A673 (cell line): ENCODE results near the gene PALD1. TPM values are rescaled to one million over a fixed set of nuclear protein-coding genes. Genes with fewer than 3 reads are reported as not detected.
A peak's percentile ranks its signal among the peaks of the same experiment; 100 is the strongest.

ENCODE experiments used
- BruUV-seq: library from RNA; stranded (reverse); fragments of 400-500 nt; replicated peaks from 2 replicates; lab custom pipeline; 2021; lab: Mats Ljungman, UMichigan
- CTCF ChIA-PET: fragments of 300-600 bp; sonication (Branson Sonifier 250); formaldehyde crosslinking; loops from one replicate; lab custom pipeline; 2022; ENCODE audit warnings: antibody characterized with exemption; lab: Charles Lee
- POLR2A ChIA-PET: fragments of 300-600 bp; sonication (Branson Sonifier 250); formaldehyde crosslinking; loops from one replicate; lab custom pipeline; 2022; ENCODE audit warnings: antibody characterized with exemption; ENCODE audit not compliant: low non-redundant PET; lab: Charles Lee
- DNase-seq: peaks from one replicate; pipeline ENCODE4 v3.0.0-alpha.2; 2015; ENCODE audit warnings: low spot score
- H3K27ac ChIP-seq: fragments of 200-600 bp; sonication (generic); 2 replicates; pipeline ENCODE4 v1.5.1; 2016; ENCODE audit warnings: mixed run types, low read depth, mild to moderate bottlenecking, mixed read lengths, antibody characterized with exemption, low read length; ENCODE audit not compliant: poor library complexity, severe bottlenecking
- H3K27me3 ChIP-seq: fragments of 200-600 bp; sonication (generic); replicated peaks from 2 replicates; pipeline ENCODE4 v1.6.1; 2017; ENCODE audit warnings: mixed run types, low read depth, mild to moderate bottlenecking, mixed read lengths, antibody characterized with exemption, low read length; ENCODE audit not compliant: insufficient read depth, poor library complexity
- H3K36me3 ChIP-seq: fragments of 200-600 bp; sonication (generic); 2 replicates; pipeline ENCODE4 v1.6.1; 2016; ENCODE audit warnings: mixed run types, mild to moderate bottlenecking, mixed read lengths, antibody characterized with exemption, low read length; ENCODE audit not compliant: insufficient read depth, poor library complexity, severe bottlenecking
- H3K4me1 ChIP-seq: fragments of 200-600 bp; sonication (generic); 2 replicates; pipeline ENCODE4 v1.6.1; 2017; ENCODE audit warnings: mixed run types, mild to moderate bottlenecking, mixed read lengths, antibody characterized with exemption, low read length; ENCODE audit not compliant: insufficient read depth, poor library complexity, severe bottlenecking
- H3K4me3 ChIP-seq: fragments of 200-600 bp; sonication (generic); 2 replicates; pipeline ENCODE4 v1.5.1; 2016; ENCODE audit warnings: low read depth, mixed run types, mild to moderate bottlenecking, mixed read lengths, low read length; ENCODE audit not compliant: poor library complexity, severe bottlenecking
- H3K9me3 ChIP-seq: fragments of 200-600 bp; sonication (generic); 2 replicates; pipeline ENCODE4 v1.6.1; 2016; ENCODE audit warnings: mixed run types, low read depth, mild to moderate bottlenecking, mixed read lengths, antibody characterized with exemption, low read length; ENCODE audit not compliant: poor library complexity, severe bottlenecking
- CTCF ChIP-seq: fragments of 300-800, 200-600 bp; sonication (generic); conservative IDR thresholded peaks from 2 replicates; pipeline ENCODE4 v1.5.1; 2017; ENCODE audit warnings: low read depth, mild to moderate bottlenecking, antibody characterized with exemption, low read length, moderate library complexity, mixed read lengths
- EZH2 ChIP-seq: fragments of 200-600 bp; sonication (generic); IDR thresholded peaks from 2 replicates; pipeline ENCODE4 v1.6.1; 2017; ENCODE audit warnings: borderline replicate concordance, low read depth, mild to moderate bottlenecking, mixed read lengths, antibody characterized with exemption, low read length; ENCODE audit not compliant: poor library complexity, severe bottlenecking
- intact Hi-C: fragments of 100-400 bp; cut with micrococcal nuclease; formaldehyde crosslinking; loops from one replicate; pipeline ENCODE4 v1.10.0; 2022; ENCODE audit not compliant: unreplicated experiment
- total RNA-seq: library from RNA; stranded (reverse); gene quantifications from 2 replicates; pipeline ENCODE4 v1.2.3, GENCODE V29; 2021

PALD1 gene
- total RNA-seq, 1 experiment from 2014 or later: 9.0 TPM

GRCh38 chr10:70564901-70565351 lies 86.4 kb downstream of the PALD1 start:
- Histone ChIP-seq H3K4me3 (no peak overlapping the region), H3K27me3 (no peaks in the 10 kb centered on the region), H3K27ac (no peak overlapping the region), H3K36me3 (no peaks in the 10 kb centered on the region), H3K4me1 (peaks cover 11% of the 10 kb centered on the region), H3K9me3 (no peaks in the 10 kb centered on the region)
- TF ChIP-seq EZH2 (no peak), CTCF (0 out of 2 replicates have a peak, but pooled peaks have one; percentile 22)
- no TSS peak for BruUV-seq
- DNase-seq: no peak
- ChIA-PET CTCF (no interaction called here), POLR2A (no interaction called here)
- intact Hi-C loops: no loop called here

- Histone ChIP-seq H3K9me3 (no peaks in the 10 kb centered on the region), H3K27me3 (no peaks in the 10 kb centered on the region), H3K4me3 (no peak overlapping the region), H3K27ac (no peak overlapping the region), H3K4me1 (peaks cover 8% of the 10 kb centered on the region), H3K36me3 (no peaks in the 10 kb centered on the region)
- BruUV-seq: no TSS peak
- POLR2A ChIA-PET: no interaction called here
- intact Hi-C loops: no loop called here
- no peak for TF ChIP-seq CTCF
- no peak for DNase-seq
- CTCF ChIA-PET: no interaction called here
Measured at GRCh38 chr10:70565556-70566514, 87.3 kb downstream of the PALD1 start.

GRCh38 chr10:70566515-70567290 lies 88.1 kb downstream of the PALD1 start:
- CTCF ChIA-PET: no interaction called here
- H3K27ac ChIP-seq: no peak overlapping the region
- H3K27me3 ChIP-seq: no peaks in the 10 kb centered on the region
- no peaks in the 10 kb centered on the region for H3K36me3 ChIP-seq
- POLR2A ChIA-PET: no interaction called here
- intact Hi-C loops: no loop called here
- no TSS peak for BruUV-seq
- H3K9me3 ChIP-seq: no peaks in the 10 kb centered on the region
- no peak for DNase-seq
- H3K4me3 ChIP-seq: no peak overlapping the region
- peaks cover under 1% of the 10 kb centered on the region for H3K4me1 ChIP-seq
- TF ChIP-seq EZH2 (no peak), CTCF (no peak)
